Caco-2 (cell line): ENCODE data around the gene OTULIN. TPM values are rescaled to one million over a fixed set of nuclear protein-coding genes. Genes with fewer than 3 reads are reported as not detected.

Experiments used
- BruUV-seq: library from RNA; stranded (reverse); fragments of 400-500 nt; replicated peaks from 2 replicates; lab custom pipeline; 2021; lab: Mats Ljungman, UMichigan
- CTCF ChIA-PET: fragments of 300-600 bp; sonication (Branson Sonifier 250); formaldehyde crosslinking; loops from one replicate; lab custom pipeline; 2022; ENCODE audit warnings: antibody characterized with exemption; lab: Charles Lee
- POLR2A ChIA-PET: fragments of 300-600 bp; sonication (Branson Sonifier 250); formaldehyde crosslinking; loops from one replicate; lab custom pipeline; 2022; ENCODE audit warnings: antibody characterized with exemption; lab: Charles Lee
- DNase-seq, 2 experiments: peaks; one replicate each; pipeline versions ENCODE4 v3.0.0 to v3.0.0-alpha.2; 2020 to 2022
- H3K27me3 ChIP-seq: replicated peaks from 2 replicates; pipeline ENCODE4 v1.6.0; 2011; ENCODE audit warnings: low read length; ENCODE audit not compliant: control insufficient read depth, insufficient read depth
- H3K36me3 ChIP-seq: 2 replicates; pipeline ENCODE4 v1.5.1; 2011; ENCODE audit warnings: low read length; ENCODE audit not compliant: control insufficient read depth, insufficient read depth
- H3K4me1 ChIP-seq: fragments of 250-450 bp; sonication (Bioruptor Pico); 2 replicates; pipeline ENCODE4 v1.5.1; 2020; ENCODE audit warnings: mild to moderate bottlenecking
- H3K4me3 ChIP-seq: 2 replicates; pipeline ENCODE4 v1.5.1; 2011; ENCODE audit warnings: low read depth, mild to moderate bottlenecking, control low read depth, low read length
- H3K9me3 ChIP-seq: fragments of 250-450 bp; sonication (Bioruptor Pico); 2 replicates; pipeline ENCODE4 v1.5.1; 2020; ENCODE audit warnings: mild to moderate bottlenecking, moderate library complexity
- H3K27ac Mint-ChIP-seq: one replicate; pipeline ENCODE4 v1.8.0; 2022; ENCODE audit warnings: mixed read lengths; ENCODE audit not compliant: unreplicated experiment
- H3K27me3 Mint-ChIP-seq: one replicate; pipeline ENCODE4 v1.8.0; 2022; ENCODE audit warnings: mixed read lengths; ENCODE audit not compliant: insufficient read depth, unreplicated experiment
- H3K36me3 Mint-ChIP-seq: one replicate; pipeline ENCODE4 v1.8.0; 2022; ENCODE audit warnings: mild to moderate bottlenecking, mixed read lengths; ENCODE audit not compliant: insufficient read depth, unreplicated experiment
- H3K4me1 Mint-ChIP-seq: one replicate; pipeline ENCODE4 v1.8.0; 2022; ENCODE audit warnings: low read depth, mixed read lengths; ENCODE audit not compliant: unreplicated experiment
- H3K4me3 Mint-ChIP-seq: one replicate; pipeline ENCODE4 v1.8.0; 2022; ENCODE audit warnings: mild to moderate bottlenecking, moderate library complexity, mixed read lengths; ENCODE audit not compliant: unreplicated experiment
- H3K9me3 Mint-ChIP-seq: one replicate; pipeline ENCODE4 v1.8.0; 2022; ENCODE audit warnings: mixed read lengths; ENCODE audit not compliant: unreplicated experiment
- intact Hi-C: fragments of 100-400 bp; cut with micrococcal nuclease; formaldehyde crosslinking; loops from one replicate; pipeline ENCODE4 v1.10.0; 2022; ENCODE audit not compliant: unreplicated experiment
- total RNA-seq: library from RNA; stranded (reverse); gene quantifications from 2 replicates; pipeline ENCODE4 v1.2.3, GENCODE V29; 2022
- TF ChIP-seq, protein P1 (sequence below), 2 experiments: fragments of 200-600 bp in 1 of 2; IDR thresholded peaks; 1 replicate in 1 of 2; 2 replicates in 1 of 2; pipeline versions ENCODE4 v1.5.1 to v1.8.0; 2011 to 2022; ENCODE audit warnings: antibody characterized with exemption in 1 of 2, control low read depth in 1 of 2, inconsistent platforms in 1 of 2, low read depth in 1 of 2, low read length in 1 of 2, mild to moderate bottlenecking in 1 of 2, moderate library complexity in 1 of 2; ENCODE audit not compliant: insufficient read depth in 1 of 2, severe bottlenecking in 1 of 2, unreplicated experiment in 1 of 2

OTULIN gene
- total RNA-seq, 1 experiment from 2014 or later = 42.6 TPM

- Mint-ChIP-seq H3K36me3 (peaks cover 6% of the 10 kb centered on the region), H3K4me1 (peaks cover 5% of the 10 kb centered on the region), H3K27ac (no peak overlapping the region), H3K4me3 (no peak overlapping the region), H3K27me3 (no peaks in the 10 kb centered on the region), H3K9me3 (no peaks in the 10 kb centered on the region)
- ChIA-PET POLR2A (no interaction called here), CTCF (no interaction called here)
- Histone ChIP-seq H3K9me3 (no peaks in the 10 kb centered on the region), H3K36me3 (no peaks in the 10 kb centered on the region), H3K4me3 (no peak overlapping the region), H3K4me1 (0 out of 2 replicates have a peak, but pooled peaks cover 6% of the 10 kb centered on the region), H3K27me3 (no peaks in the 10 kb centered on the region)
- intact Hi-C loops = no loop called here
- no TSS peak for BruUV-seq
- no peak for DNase-seq
- TF ChIP-seq, protein P1, sequence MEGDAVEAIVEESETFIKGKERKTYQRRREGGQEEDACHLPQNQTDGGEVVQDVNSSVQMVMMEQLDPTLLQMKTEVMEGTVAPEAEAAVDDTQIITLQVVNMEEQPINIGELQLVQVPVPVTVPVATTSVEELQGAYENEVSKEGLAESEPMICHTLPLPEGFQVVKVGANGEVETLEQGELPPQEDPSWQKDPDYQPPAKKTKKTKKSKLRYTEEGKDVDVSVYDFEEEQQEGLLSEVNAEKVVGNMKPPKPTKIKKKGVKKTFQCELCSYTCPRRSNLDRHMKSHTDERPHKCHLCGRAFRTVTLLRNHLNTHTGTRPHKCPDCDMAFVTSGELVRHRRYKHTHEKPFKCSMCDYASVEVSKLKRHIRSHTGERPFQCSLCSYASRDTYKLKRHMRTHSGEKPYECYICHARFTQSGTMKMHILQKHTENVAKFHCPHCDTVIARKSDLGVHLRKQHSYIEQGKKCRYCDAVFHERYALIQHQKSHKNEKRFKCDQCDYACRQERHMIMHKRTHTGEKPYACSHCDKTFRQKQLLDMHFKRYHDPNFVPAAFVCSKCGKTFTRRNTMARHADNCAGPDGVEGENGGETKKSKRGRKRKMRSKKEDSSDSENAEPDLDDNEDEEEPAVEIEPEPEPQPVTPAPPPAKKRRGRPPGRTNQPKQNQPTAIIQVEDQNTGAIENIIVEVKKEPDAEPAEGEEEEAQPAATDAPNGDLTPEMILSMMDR (IDR thresholded peaks at IDR 0.05; ENCODE audit: insufficient read depth in 1 of 2, low read depth in 1 of 2, low read length in 1 of 2, severe bottlenecking in 1 of 2, unreplicated experiment in 1 of 2) = no peak
Measured at GRCh38 chr5:14659821-14660607, 4.5 kb upstream of the OTULIN start.

DNA sequence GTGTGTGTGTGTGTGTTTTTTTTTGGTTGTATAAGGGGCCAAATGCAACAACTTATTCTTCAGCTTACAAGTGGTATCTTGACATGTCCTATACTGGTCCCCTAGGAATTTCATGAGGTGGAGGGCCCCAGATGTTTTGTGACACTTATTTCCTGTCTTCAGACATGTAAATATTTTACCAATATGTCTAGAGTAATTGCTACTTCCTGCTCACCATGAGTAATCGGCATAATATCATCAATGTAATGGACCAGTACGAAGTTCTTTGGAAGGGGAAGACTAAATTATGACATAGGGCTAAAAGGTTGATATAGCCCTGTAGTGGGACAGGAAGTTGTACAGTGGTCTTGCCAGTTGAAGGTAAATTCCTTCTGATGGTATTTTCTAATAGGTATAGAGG, 3.7 kb upstream of the OTULIN start:
- no peaks in the 10 kb centered on the region for H3K27me3 Mint-ChIP-seq
- no TSS peak for BruUV-seq
- Histone ChIP-seq H3K9me3 (no peaks in the 10 kb centered on the region), H3K36me3 (no peaks in the 10 kb centered on the region), H3K4me3 (no peak overlapping the region), H3K27me3 (no peaks in the 10 kb centered on the region), H3K4me1 (peaks cover 10% of the 10 kb centered on the region)
- no peak overlapping the region for H3K4me3 Mint-ChIP-seq
- H3K36me3 Mint-ChIP-seq = peaks cover 6% of the 10 kb centered on the region
- TF ChIP-seq, protein P1 (IDR thresholded peaks at IDR 0.05; ENCODE audit: insufficient read depth in 1 of 2, low read depth in 1 of 2, low read length in 1 of 2, severe bottlenecking in 1 of 2, unreplicated experiment in 1 of 2) = no peak
- H3K9me3 Mint-ChIP-seq = no peaks in the 10 kb centered on the region
- no peak overlapping the region for H3K27ac Mint-ChIP-seq
- no peak for DNase-seq
- peaks cover 5% of the 10 kb centered on the region for H3K4me1 Mint-ChIP-seq
- ChIA-PET POLR2A (no interaction called here), CTCF (interaction anchor here (1.0 kb wide), 1 partner anchor 12 kb away, joined by 3 read pairs; no protein-coding TSS in a partner anchor)
- intact Hi-C loops = no loop called here

- CTCF ChIA-PET = no interaction called here
- TF ChIP-seq, protein P1 (IDR thresholded peaks at IDR 0.05; ENCODE audit: insufficient read depth in 1 of 2, low read depth in 1 of 2, low read length in 1 of 2, severe bottlenecking in 1 of 2, unreplicated experiment in 1 of 2) = no peak
- H3K4me3 Mint-ChIP-seq = no peak overlapping the region
- BruUV-seq = no TSS peak
- Histone ChIP-seq H3K4me3 (no peak overlapping the region), H3K36me3 (no peaks in the 10 kb centered on the region), H3K27me3 (no peaks in the 10 kb centered on the region), H3K9me3 (no peaks in the 10 kb centered on the region), H3K4me1 (peaks cover 15% of the 10 kb centered on the region)
- intact Hi-C loops = no loop called here
- no peak for DNase-seq
- H3K27me3 Mint-ChIP-seq = no peaks in the 10 kb centered on the region
- H3K9me3 Mint-ChIP-seq = no peaks in the 10 kb centered on the region
- H3K36me3 Mint-ChIP-seq = peaks cover 9% of the 10 kb centered on the region
- POLR2A ChIA-PET = no interaction called here
- no peak overlapping the region for H3K27ac Mint-ChIP-seq
- peaks cover 18% of the 10 kb centered on the region for H3K4me1 Mint-ChIP-seq
Measured at GRCh38 chr5:14662721-14663260, 1.7 kb upstream of the OTULIN start.
